Measurements from ENCODE around the gene P3H4. TPM values are rescaled to one million over a fixed set of nuclear protein-coding genes. Genes with fewer than 3 reads are reported as not detected.

The P3H4 gene
- total and polyA plus RNA-seq, 4 donors = 10.5 to 19.6 (median 14.8) TPM

- intact Hi-C loops (cut with DNase I) = no loop called here
- ATAC-seq (ENCODE audit: low FRiP score) (no peak), DNase-seq (no peak)
- Histone ChIP-seq H3K9me3 (ENCODE audit: control insufficient read depth, low read length) (no peaks in the 10 kb centered on the region), H3K27ac (ENCODE audit: low read depth in 1 of 2, low read length in 2 of 2) (no peak overlapping the region), H3K4me3 (ENCODE audit: low read length in 2 of 2) (no peak overlapping the region), H3K4me1 (ENCODE audit: control insufficient read depth in 1 of 2, insufficient read depth in 2 of 2, low read length in 2 of 2) (no peaks in the 10 kb centered on the region), H3K36me3 (ENCODE audit: control insufficient read depth in 1 of 2, insufficient read depth in 2 of 2, low read length in 1 of 2) (peaks cover 0 to 2% of the 10 kb centered on the region in 2 donors), H3K27me3 (ENCODE audit: control insufficient read depth in 1 of 2, insufficient read depth in 2 of 2, low read length in 1 of 2) (no peaks in the 10 kb centered on the region)
- WGBS, 2 donors = 79% methylated on average over 9 of the region's 9 CpGs
Observed at GRCh38 chr17:41758601-41759000, 53.1 kb downstream of the P3H4 start.

DNA sequence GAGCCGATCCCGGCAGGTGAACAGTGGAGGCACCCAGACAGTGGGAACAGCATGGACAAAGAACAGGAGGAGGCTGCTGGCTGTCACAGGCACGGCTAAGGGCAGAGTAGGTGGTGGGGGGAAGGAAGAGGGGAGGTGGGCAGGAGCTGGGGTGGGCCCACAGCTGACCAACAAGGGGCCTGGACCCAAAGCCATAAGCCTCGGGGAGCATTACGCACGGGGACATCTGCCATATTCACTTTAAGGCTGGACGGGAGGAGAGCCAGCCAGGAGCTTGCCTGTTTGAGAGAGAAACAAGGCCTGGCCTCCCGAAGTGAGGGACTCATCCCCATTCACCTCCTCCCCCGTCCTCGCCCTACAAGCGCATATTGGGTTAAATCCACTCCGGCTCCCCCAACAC, 57.7 kb downstream of the P3H4 start:
- Histone ChIP-seq H3K4me1 (ENCODE audit: control insufficient read depth in 1 of 2, insufficient read depth in 2 of 2, low read length in 2 of 2) (no peaks in the 10 kb centered on the region), H3K36me3 (ENCODE audit: control insufficient read depth in 1 of 2, insufficient read depth in 2 of 2, low read length in 1 of 2) (peaks cover 0 to 2% of the 10 kb centered on the region in 2 donors), H3K27me3 (ENCODE audit: control insufficient read depth in 1 of 2, insufficient read depth in 2 of 2, low read length in 1 of 2) (no peaks in the 10 kb centered on the region), H3K9me3 (ENCODE audit: control insufficient read depth, low read length) (no peaks in the 10 kb centered on the region), H3K4me3 (ENCODE audit: low read length in 2 of 2) (no peak overlapping the region), H3K27ac (ENCODE audit: low read depth in 1 of 2, low read length in 2 of 2) (no peak overlapping the region)
- no peak for DNase-seq
- intact Hi-C loops (cut with DNase I) = no loop called here
- 74 to 79% methylated on average over 12 of the region's 12 CpGs for WGBS, 2 donors
- ATAC-seq (ENCODE audit: low FRiP score) = no peak

Other genes with a start within 250 kb of the P3H4 start
- gene KRT9, start 239.9 kb downstream of the P3H4 start, total RNA-seq = not detected
- under 1 TPM in 1 of 2 donors, not detected in 1; 0.18 TPM for gene KRT9, start 239.9 kb downstream of the P3H4 start, polyA plus RNA-seq
- 1 to 10 TPM in 1 of 2 donors, under 1 TPM in 1; 0.30 to 1.2 TPM for gene KRT14, start 225.1 kb downstream of the P3H4 start, total RNA-seq
- 10 to 100 TPM in 1 of 2 donors, 1 to 10 TPM in 1; 4.4 to 46.7 TPM for gene KRT14, start 225.1 kb downstream of the P3H4 start, polyA plus RNA-seq
- gene KRT16, start 199.2 kb downstream of the P3H4 start, total RNA-seq = under 1 TPM; 0.30 to 0.65 TPM
- gene KRT16, start 199.2 kb downstream of the P3H4 start, polyA plus RNA-seq = 10 to 100 TPM in 1 of 2 donors, 1 to 10 TPM in 1; 6.9 to 15.7 TPM
- gene KRT17, start 187.4 kb downstream of the P3H4 start, total RNA-seq = 1 to 10 TPM; 3.8 to 5.5 TPM
- 100 to 1,000 TPM in 1 of 2 donors, 10 to 100 TPM in 1; 33.2 to 126 TPM for gene KRT17, start 187.4 kb downstream of the P3H4 start, polyA plus RNA-seq
- gene EIF1, start 123.1 kb downstream of the P3H4 start, total RNA-seq = 100 to 1,000 TPM; 582 to 726 TPM
- 100 to 1,000 TPM; 372 to 801 TPM for gene EIF1, start 123.1 kb downstream of the P3H4 start, polyA plus RNA-seq
- not detected for gene GAST, start 99.6 kb downstream of the P3H4 start, total RNA-seq
- gene GAST, start 99.6 kb downstream of the P3H4 start, polyA plus RNA-seq = not detected
- gene HAP1, start 77.3 kb downstream of the P3H4 start, total RNA-seq = under 1 TPM in 1 of 2 donors, not detected in 1; 0.06 TPM
- gene HAP1, start 77.3 kb downstream of the P3H4 start, polyA plus RNA-seq = not detected
- gene JUP, start 25.2 kb downstream of the P3H4 start, total RNA-seq = 10 to 100 TPM; 35.7 to 41.0 TPM
- gene JUP, start 25.2 kb downstream of the P3H4 start, polyA plus RNA-seq = 10 to 100 TPM; 48.3 to 64.3 TPM
- 100 to 1,000 TPM; 140 to 172 TPM for gene FKBP10, start 1.1 kb upstream of the P3H4 start, total RNA-seq
- gene FKBP10, start 1.1 kb upstream of the P3H4 start, polyA plus RNA-seq = 100 to 1,000 TPM in 1 of 2 donors, 10 to 100 TPM in 1; 70.5 to 260 TPM
- gene NT5C3B, start 24.3 kb upstream of the P3H4 start, total RNA-seq = 10 to 100 TPM; 43.5 to 64.3 TPM
- 100 to 1,000 TPM; 100 to 155 TPM for gene NT5C3B, start 24.3 kb upstream of the P3H4 start, polyA plus RNA-seq
- gene KLHL10, start 25.9 kb upstream of the P3H4 start, total RNA-seq = under 1 TPM; 0.36 TPM
- under 1 TPM in 1 of 2 donors, not detected in 1; 0.97 TPM for gene KLHL10, start 25.9 kb upstream of the P3H4 start, polyA plus RNA-seq
- 10 to 100 TPM; 11.9 TPM for gene KLHL11, start 53.5 kb upstream of the P3H4 start, total RNA-seq
- gene KLHL11, start 53.5 kb upstream of the P3H4 start, polyA plus RNA-seq = 1 to 10 TPM; 1.0 to 1.8 TPM
- gene ACLY, start 107.0 kb upstream of the P3H4 start, total RNA-seq = 100 to 1,000 TPM in 1 of 2 donors, 10 to 100 TPM in 1; 84.5 to 106 TPM
- gene ACLY, start 107.0 kb upstream of the P3H4 start, polyA plus RNA-seq = 10 to 100 TPM; 14.8 to 26.4 TPM
- 1 to 10 TPM in 1 of 2 donors, under 1 TPM in 1; 0.81 to 1.4 TPM for gene ODAD4, start 118.7 kb upstream of the P3H4 start, total RNA-seq
- gene ODAD4, start 118.7 kb upstream of the P3H4 start, polyA plus RNA-seq = 1 to 10 TPM; 2.4 to 3.8 TPM
- 10 to 100 TPM; 50.2 to 59.3 TPM for gene CNP, start 154.8 kb upstream of the P3H4 start, total RNA-seq
- 10 to 100 TPM; 15.5 to 36.4 TPM for gene CNP, start 154.8 kb upstream of the P3H4 start, polyA plus RNA-seq
- 10 to 100 TPM; 68.2 to 84.2 TPM for gene DNAJC7, start 205.5 kb upstream of the P3H4 start, total RNA-seq
- gene DNAJC7, start 205.5 kb upstream of the P3H4 start, polyA plus RNA-seq = 10 to 100 TPM; 74.3 to 74.4 TPM
- gene NKIRAS2, start 208.1 kb upstream of the P3H4 start, total RNA-seq = 10 to 100 TPM; 25.3 to 28.5 TPM
- 10 to 100 TPM; 23.0 to 25.3 TPM for gene NKIRAS2, start 208.1 kb upstream of the P3H4 start, polyA plus RNA-seq
- gene C17orf113, start 238.7 kb upstream of the P3H4 start, total RNA-seq = under 1 TPM; 0.32 to 0.96 TPM
- gene C17orf113, start 238.7 kb upstream of the P3H4 start, polyA plus RNA-seq = under 1 TPM; 0.50 to 0.74 TPM

All from aorta (tissue), 5 donors.